ENCODE results near the gene TTLL4. TPM values are rescaled to one million over a fixed set of nuclear protein-coding genes. Genes with fewer than 3 reads are reported as not detected.
A peak's percentile ranks its signal among the peaks of the same experiment; 100 is the strongest.

The TTLL4 gene
- 30.0 TPM for total RNA-seq
- long read RNA-seq, full-length matches to known transcripts: 4 of 8 reads
- long read RNA-seq, partial matches to known transcripts: 4 of 8 reads
- long read RNA-seq, other reads (novel, unspliced or antisense): 0 of 8 reads

- peak; percentile 99 to 100 for ATAC-seq
- H3K4me1 ChIP-seq: peaks cover 10% of the 10 kb centered on the region
- TF ChIP-seq CTCF (IDR thresholded peaks at IDR 0.05): peak; percentile 95
- H3K27me3 ChIP-seq (ENCODE audit: low read depth): no peaks in the 10 kb centered on the region
- intact Hi-C loops (cut with DNase I): loop anchor here (10.0 kb wide), 1 partner anchor 134 kb away; no protein-coding TSS in a partner anchor
- DNase-seq: peak; percentile 99
- H3K4me3 ChIP-seq: peak within 1 kb of the TSS; percentile 96
- no peaks in the 10 kb centered on the region for H3K9me3 ChIP-seq
- H3K27ac ChIP-seq: peak within 1 kb of the TSS; percentile 91
- H3K36me3 ChIP-seq: peaks cover 4% of the 10 kb centered on the region
Measured at GRCh38 chr2:218710687-218711549, at the start of gene TTLL4. Gene TTLL4 (plus strand): TSS chr2:218710835. CDS start chr2:218737677, 26,842 bp downstream.

DNA sequence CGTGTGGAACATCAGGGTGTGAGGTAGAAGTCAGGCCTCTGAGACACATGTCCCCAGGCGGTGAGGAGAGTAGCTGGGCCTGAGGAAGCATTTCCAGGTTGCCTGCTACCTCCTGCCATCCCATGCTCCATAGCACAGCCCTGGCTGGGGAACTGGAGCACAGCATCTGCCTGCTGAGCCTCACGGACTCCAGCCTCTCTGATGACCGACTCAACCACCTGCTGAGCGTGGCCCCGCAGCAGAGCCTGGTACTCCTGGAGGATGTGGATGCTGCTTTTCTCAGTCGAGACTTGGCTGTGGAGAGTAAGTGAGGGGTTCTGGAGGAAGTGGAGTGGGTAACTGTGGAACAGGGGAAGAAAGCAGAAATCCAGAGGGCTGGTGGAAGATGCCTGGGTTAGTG lies 48.3 kb upstream of the TTLL4 start:
- Histone ChIP-seq H3K4me3 (no peak overlapping the region), H3K4me1 (peaks cover 21% of the 10 kb centered on the region), H3K9me3 (no peaks in the 10 kb centered on the region), H3K27me3 (ENCODE audit: low read depth) (no peaks in the 10 kb centered on the region), H3K27ac (no peak overlapping the region), H3K36me3 (peaks cover 60% of the 10 kb centered on the region)
- intact Hi-C loops (cut with DNase I): no loop called here
- no peak for ATAC-seq
- DNase-seq: no peak
- TF ChIP-seq CTCF (IDR thresholded peaks at IDR 0.05): no peak

- Histone ChIP-seq H3K9me3 (no peaks in the 10 kb centered on the region), H3K27me3 (ENCODE audit: low read depth) (no peaks in the 10 kb centered on the region), H3K36me3 (peaks cover 65% of the 10 kb centered on the region), H3K4me1 (peaks cover 21% of the 10 kb centered on the region), H3K4me3 (no peak overlapping the region), H3K27ac (no peak overlapping the region)
- ATAC-seq: no peak
- DNase-seq: no peak
- intact Hi-C loops (cut with DNase I): no loop called here
- TF ChIP-seq CTCF (IDR thresholded peaks at IDR 0.05): no peak
Measured at GRCh38 chr2:218662827-218663226, 47.8 kb upstream of the TTLL4 start.

- no peak for DNase-seq
- Histone ChIP-seq H3K27ac (no peak overlapping the region), H3K27me3 (ENCODE audit: low read depth) (no peaks in the 10 kb centered on the region), H3K4me3 (no peak overlapping the region), H3K9me3 (no peaks in the 10 kb centered on the region), H3K36me3 (peaks cover 75% of the 10 kb centered on the region), H3K4me1 (peaks cover 11% of the 10 kb centered on the region)
- ATAC-seq: no peak
- no peak for TF ChIP-seq CTCF (IDR thresholded peaks at IDR 0.05)
- intact Hi-C loops (cut with DNase I): no loop called here
Measured at GRCh38 chr2:218663901-218664300, 46.7 kb upstream of the TTLL4 start.

DNA sequence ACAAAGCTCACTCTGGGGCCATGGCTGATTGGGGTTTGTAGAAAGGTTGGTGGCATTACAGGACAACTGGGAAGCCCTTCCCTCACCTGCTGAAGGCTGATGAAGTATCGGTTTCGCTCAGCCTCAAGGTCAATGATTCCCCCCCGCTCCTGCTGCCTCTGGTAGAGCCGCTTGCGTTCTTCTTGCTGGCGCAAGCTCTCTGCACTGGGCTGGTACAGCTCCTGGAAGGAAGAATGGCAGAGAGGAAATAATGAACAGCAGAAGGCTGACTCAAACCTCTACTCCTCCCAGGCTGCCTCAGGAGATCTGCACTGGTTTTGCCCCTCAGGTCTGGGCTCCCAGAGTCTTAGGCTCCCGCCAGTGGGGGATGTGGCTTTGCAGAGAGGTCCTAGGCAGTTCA lies 46.0 kb upstream of the TTLL4 start:
- no peak overlapping the region for H3K4me3 ChIP-seq
- peaks cover 11% of the 10 kb centered on the region for H3K4me1 ChIP-seq
- ATAC-seq (no peak), DNase-seq (no peak)
- H3K27ac ChIP-seq: no peak overlapping the region
- H3K27me3 ChIP-seq (ENCODE audit: low read depth): no peaks in the 10 kb centered on the region
- no peak for TF ChIP-seq CTCF (IDR thresholded peaks at IDR 0.05)
- H3K36me3 ChIP-seq: peaks cover 77% of the 10 kb centered on the region
- intact Hi-C loops (cut with DNase I): no loop called here
- H3K9me3 ChIP-seq: no peaks in the 10 kb centered on the region

All from lower lobe of right lung (tissue), 2 donors.